ENCODE results near the gene SIPA1L3. TPM values are rescaled to one million over a fixed set of nuclear protein-coding genes. Genes with fewer than 3 reads are reported as not detected.

The SIPA1L3 gene
- total and polyA plus RNA-seq, 9 of the 15 experiments (the other 6 are each of a cell fraction or from before 2014, with no cell fraction given), result 0.01 to 6.1 (median 2.5) TPM

DNA sequence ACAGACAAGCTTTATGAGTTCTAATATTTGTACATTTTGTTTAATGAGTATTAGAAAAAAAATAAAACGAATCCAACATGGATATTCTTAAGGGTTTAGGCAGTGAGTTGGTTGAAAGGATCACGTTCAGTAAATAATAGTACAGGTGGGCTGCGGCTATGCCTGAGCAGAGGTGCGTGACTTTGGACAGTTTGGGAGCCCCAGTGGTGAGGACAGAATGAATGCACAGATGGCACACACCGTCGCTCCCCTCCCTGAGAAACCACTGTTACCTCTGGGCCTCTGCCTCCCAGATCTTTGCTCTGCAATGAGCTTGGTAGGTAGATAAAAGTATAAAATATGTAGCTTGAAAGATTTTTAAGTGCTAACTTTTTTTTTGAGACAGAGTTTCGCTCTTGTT, 153.3 kb downstream of the SIPA1L3 start:
- no peak overlapping the region for H3K4me3 ChIP-seq
- H3K9me1 ChIP-seq (ENCODE audit: control insufficient read depth, insufficient read depth, low read length), result no peaks in the 10 kb centered on the region
- ATAC-seq (no peak), FAIRE-seq (no peak), DNase-seq (ENCODE audit: extremely low read depth in 1 of 4, low spot score in 3 of 4) (no peak)
- peaks cover 0 to 8% of the 10 kb centered on the region in 2 experiments; a peak in 2 of 5 replicates for H3K4me1 ChIP-seq (replicated peaks in 1 of 2; ENCODE audit: control insufficient read depth in 2 of 2, insufficient read depth in 2 of 2, low read length in 2 of 2)
- 0 out of 2 replicates have a peak, but pooled peaks cover 6% of the 10 kb centered on the region for H4K20me1 ChIP-seq (replicated peaks; ENCODE audit: control insufficient read depth, insufficient read depth, low read length)
- CTCF ChIA-PET (ENCODE audit: low intra/inter-chr PET ratio), result interaction anchor here (0.7 kb wide), 1 partner anchor 35 kb away, joined by 3 read pairs; no protein-coding TSS in a partner anchor
- no peaks in the 10 kb centered on the region for H3K79me2 ChIP-seq (ENCODE audit: control insufficient read depth, insufficient read depth, low read length)
- H2AFZ ChIP-seq (ENCODE audit: low read depth, low read length), result no peak overlapping the region
- no peaks in the 10 kb centered on the region for H3K36me3 ChIP-seq (ENCODE audit: control insufficient read depth, insufficient read depth, low read length)
- H3K27me3 ChIP-seq (ENCODE audit: control insufficient read depth in 2 of 2, insufficient read depth in 2 of 2, low read length in 2 of 2), result peaks cover 0 to 10% of the 10 kb centered on the region in 2 experiments; a peak in 2 of 5 replicates
- POLR2A ChIA-PET, result no interaction called here
- H3K27ac ChIP-seq (ENCODE audit: extremely low read depth, low read depth, low read length), result no peak overlapping the region
- H3K9ac ChIP-seq (ENCODE audit: insufficient read depth in 1 of 2, low read depth in 2 of 2, low read length in 2 of 2), result no peak overlapping the region
- intact Hi-C loops (cut with micrococcal nuclease) (no loop called here), in situ Hi-C loops (cut with MboI) (no loop called here)
- no TSS peak for BruUV-seq (replicated peaks)
- no peaks in the 10 kb centered on the region for H3K9me3 ChIP-seq (replicated peaks; ENCODE audit: control insufficient read depth, insufficient read depth, low read depth, low read length)
- no peak overlapping the region for H3K4me2 ChIP-seq (ENCODE audit: insufficient read depth, low read length)
- 6% methylated on average over 7 of the region's 7 CpGs for WGBS (ENCODE audit: insufficient coverage, low coverage, missing lambda C conversion rate)
- TF ChIP-seq, protein P1, sequence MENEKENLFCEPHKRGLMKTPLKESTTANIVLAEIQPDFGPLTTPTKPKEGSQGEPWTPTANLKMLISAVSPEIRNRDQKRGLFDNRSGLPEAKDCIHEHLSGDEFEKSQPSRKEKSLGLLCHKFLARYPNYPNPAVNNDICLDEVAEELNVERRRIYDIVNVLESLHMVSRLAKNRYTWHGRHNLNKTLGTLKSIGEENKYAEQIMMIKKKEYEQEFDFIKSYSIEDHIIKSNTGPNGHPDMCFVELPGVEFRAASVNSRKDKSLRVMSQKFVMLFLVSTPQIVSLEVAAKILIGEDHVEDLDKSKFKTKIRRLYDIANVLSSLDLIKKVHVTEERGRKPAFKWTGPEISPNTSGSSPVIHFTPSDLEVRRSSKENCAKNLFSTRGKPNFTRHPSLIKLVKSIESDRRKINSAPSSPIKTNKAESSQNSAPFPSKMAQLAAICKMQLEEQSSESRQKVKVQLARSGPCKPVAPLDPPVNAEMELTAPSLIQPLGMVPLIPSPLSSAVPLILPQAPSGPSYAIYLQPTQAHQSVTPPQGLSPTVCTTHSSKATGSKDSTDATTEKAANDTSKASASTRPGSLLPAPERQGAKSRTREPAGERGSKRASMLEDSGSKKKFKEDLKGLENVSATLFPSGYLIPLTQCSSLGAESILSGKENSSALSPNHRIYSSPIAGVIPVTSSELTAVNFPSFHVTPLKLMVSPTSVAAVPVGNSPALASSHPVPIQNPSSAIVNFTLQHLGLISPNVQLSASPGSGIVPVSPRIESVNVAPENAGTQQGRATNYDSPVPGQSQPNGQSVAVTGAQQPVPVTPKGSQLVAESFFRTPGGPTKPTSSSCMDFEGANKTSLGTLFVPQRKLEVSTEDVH (IDR thresholded peaks at IDR 0.05; ENCODE audit: low read depth, partially characterized antibody), result no peak
- TF ChIP-seq ZNF551 (CRISPR knock-in tag; IDR thresholded peaks at IDR 0.05), result no peak
- TF ChIP-seq ZZZ3 (IDR thresholded peaks at IDR 0.05), result no peak
- TF ChIP-seq KDM1A (IDR thresholded peaks at IDR 0.05), result no peak
- no peak for TF ChIP-seq MAFK (IDR thresholded peaks at IDR 0.05; ENCODE audit: low read length)
- TF ChIP-seq ZBTB7A (IDR thresholded peaks at IDR 0.05; ENCODE audit: borderline replicate concordance, control insufficient read depth, low read depth, low read length), result no peak
- TF ChIP-seq TBP (optimal IDR thresholded peaks at IDR 0.05; ENCODE audit: low read depth, low read length), result no peak
- TF ChIP-seq, protein P2, sequence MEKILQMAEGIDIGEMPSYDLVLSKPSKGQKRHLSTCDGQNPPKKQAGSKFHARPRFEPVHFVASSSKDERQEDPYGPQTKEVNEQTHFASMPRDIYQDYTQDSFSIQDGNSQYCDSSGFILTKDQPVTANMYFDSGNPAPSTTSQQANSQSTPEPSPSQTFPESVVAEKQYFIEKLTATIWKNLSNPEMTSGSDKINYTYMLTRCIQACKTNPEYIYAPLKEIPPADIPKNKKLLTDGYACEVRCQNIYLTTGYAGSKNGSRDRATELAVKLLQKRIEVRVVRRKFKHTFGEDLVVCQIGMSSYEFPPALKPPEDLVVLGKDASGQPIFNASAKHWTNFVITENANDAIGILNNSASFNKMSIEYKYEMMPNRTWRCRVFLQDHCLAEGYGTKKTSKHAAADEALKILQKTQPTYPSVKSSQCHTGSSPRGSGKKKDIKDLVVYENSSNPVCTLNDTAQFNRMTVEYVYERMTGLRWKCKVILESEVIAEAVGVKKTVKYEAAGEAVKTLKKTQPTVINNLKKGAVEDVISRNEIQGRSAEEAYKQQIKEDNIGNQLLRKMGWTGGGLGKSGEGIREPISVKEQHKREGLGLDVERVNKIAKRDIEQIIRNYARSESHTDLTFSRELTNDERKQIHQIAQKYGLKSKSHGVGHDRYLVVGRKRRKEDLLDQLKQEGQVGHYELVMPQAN (IDR thresholded peaks at IDR 0.05; ENCODE audit: borderline replicate concordance), result no peak
- TF ChIP-seq, protein P3, sequence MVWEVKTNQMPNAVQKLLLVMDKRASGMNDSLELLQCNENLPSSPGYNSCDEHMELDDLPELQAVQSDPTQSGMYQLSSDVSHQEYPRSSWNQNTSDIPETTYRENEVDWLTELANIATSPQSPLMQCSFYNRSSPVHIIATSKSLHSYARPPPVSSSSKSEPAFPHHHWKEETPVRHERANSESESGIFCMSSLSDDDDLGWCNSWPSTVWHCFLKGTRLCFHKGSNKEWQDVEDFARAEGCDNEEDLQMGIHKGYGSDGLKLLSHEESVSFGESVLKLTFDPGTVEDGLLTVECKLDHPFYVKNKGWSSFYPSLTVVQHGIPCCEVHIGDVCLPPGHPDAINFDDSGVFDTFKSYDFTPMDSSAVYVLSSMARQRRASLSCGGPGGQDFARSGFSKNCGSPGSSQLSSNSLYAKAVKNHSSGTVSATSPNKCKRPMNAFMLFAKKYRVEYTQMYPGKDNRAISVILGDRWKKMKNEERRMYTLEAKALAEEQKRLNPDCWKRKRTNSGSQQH (CRISPR knock-in tag; IDR thresholded peaks at IDR 0.05), result no peak
- TF ChIP-seq, protein P4, sequence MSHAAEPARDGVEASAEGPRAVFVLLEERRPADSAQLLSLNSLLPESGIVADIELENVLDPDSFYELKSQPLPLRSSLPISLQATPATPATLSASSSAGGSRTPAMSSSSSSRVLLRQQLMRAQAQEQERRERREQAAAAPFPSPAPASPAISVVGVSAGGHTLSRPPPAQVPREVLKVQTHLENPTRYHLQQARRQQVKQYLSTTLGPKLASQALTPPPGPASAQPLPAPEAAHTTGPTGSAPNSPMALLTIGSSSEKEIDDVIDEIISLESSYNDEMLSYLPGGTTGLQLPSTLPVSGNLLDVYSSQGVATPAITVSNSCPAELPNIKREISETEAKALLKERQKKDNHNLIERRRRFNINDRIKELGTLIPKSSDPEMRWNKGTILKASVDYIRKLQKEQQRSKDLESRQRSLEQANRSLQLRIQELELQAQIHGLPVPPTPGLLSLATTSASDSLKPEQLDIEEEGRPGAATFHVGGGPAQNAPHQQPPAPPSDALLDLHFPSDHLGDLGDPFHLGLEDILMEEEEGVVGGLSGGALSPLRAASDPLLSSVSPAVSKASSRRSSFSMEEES (CRISPR knock-in tag; IDR thresholded peaks at IDR 0.05), result no peak
- TF ChIP-seq YY1 (IDR thresholded peaks at IDR 0.05; ENCODE audit: borderline replicate concordance in 1 of 3, control insufficient read depth in 1 of 3, extremely low read depth in 1 of 3, insufficient read depth in 3 of 3, insufficient read length in 1 of 3, insufficient replicate concordance in 2 of 3, low read depth in 1 of 3, low read length in 2 of 3), result no peak
- no peak for TF ChIP-seq ZNF140 (CRISPR knock-in tag; IDR thresholded peaks at IDR 0.05)
- TF ChIP-seq CTBP1 (IDR thresholded peaks at IDR 0.05; ENCODE audit: borderline replicate concordance), result no peak

All from K562 (cell line).